ENCODE measurements around the gene TBCK. TPM values are rescaled to one million over a fixed set of nuclear protein-coding genes. Genes with fewer than 3 reads are reported as not detected.

Gene TBCK
- polyA plus RNA-seq, 1 of the 3 experiments (the other 2 are of a cell fraction), result 14.6 TPM

DNA sequence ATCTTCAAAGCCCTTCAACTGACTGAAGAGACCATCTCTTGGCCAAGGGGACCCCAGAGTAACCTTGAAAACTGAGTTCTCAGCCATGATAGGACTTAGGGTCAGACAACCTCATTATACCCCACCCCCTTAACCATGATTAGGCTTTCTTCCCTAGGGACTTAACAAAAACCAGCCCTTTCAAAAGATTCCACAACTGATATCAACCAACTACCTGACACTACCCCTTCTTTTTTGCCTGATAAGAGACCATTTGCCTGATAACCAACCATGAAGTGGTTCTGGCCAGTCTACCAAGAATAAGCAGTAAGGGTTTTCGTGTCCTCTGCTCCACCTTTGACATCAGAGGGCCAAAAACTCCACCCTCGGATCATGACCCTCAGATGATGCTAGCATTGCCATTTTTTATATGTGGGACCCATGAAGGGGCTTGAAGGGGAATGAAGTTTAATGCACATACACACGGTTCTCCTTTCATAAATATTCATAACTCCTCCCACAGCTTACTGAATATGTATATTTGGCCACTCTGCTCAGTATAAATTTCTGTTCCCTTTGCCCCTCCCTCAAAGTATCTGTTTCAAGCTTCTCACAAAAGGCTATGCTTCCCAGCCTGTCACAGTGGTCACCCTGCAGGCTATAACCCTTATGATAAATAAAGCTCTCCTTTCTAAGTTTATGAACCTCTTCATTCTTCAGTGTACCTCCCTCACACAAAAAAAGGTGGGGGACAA lies 12.3 kb downstream of the TBCK start (continued):
- TF ChIP-seq, protein P1, sequence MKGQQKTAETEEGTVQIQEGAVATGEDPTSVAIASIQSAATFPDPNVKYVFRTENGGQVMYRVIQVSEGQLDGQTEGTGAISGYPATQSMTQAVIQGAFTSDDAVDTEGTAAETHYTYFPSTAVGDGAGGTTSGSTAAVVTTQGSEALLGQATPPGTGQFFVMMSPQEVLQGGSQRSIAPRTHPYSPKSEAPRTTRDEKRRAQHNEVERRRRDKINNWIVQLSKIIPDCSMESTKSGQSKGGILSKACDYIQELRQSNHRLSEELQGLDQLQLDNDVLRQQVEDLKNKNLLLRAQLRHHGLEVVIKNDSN (IDR thresholded peaks at IDR 0.05; ENCODE audit: borderline replicate concordance, low read depth), result no peak
- TF ChIP-seq RXRA (IDR thresholded peaks at IDR 0.05; ENCODE audit: borderline replicate concordance, low read depth), result no peak
- TF ChIP-seq RFX5 (IDR thresholded peaks at IDR 0.05; ENCODE audit: low read length), result no peak
- TF ChIP-seq, protein P2, sequence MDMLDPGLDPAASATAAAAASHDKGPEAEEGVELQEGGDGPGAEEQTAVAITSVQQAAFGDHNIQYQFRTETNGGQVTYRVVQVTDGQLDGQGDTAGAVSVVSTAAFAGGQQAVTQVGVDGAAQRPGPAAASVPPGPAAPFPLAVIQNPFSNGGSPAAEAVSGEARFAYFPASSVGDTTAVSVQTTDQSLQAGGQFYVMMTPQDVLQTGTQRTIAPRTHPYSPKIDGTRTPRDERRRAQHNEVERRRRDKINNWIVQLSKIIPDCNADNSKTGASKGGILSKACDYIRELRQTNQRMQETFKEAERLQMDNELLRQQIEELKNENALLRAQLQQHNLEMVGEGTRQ (IDR thresholded peaks at IDR 0.05; ENCODE audit: borderline replicate concordance, low read depth, low read length), result no peak
- no peak for TF ChIP-seq YY1 (IDR thresholded peaks at IDR 0.05; ENCODE audit: low read depth)
- no peak for TF ChIP-seq CHD2 (IDR thresholded peaks at IDR 0.05; ENCODE audit: low read length, partially characterized antibody)

DNA sequence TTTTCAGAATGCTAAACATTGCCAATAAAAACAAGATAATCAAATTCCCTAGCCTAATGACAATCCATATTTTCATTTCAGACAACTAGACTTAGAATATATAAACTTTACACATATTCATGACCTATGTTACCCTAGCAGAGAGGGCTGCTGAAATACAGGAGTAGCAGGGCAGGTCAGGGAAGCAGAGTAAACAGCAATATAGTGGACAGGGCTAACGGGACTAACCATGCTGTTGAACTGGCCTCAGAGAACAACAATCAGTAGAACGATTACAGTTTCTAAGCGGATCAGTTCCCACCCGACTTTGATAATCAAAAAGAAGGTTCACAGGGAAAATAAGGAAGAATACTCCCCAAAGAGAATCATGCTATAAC lies 14.0 kb downstream of the TBCK start:
- Histone ChIP-seq H3K4me3 (ENCODE audit: low read depth in 2 of 2, low read length in 1 of 2) (no peak overlapping the region), H3K36me3 (replicated peaks in 1 of 2; ENCODE audit: control insufficient read depth in 1 of 2, insufficient read depth in 2 of 2, low read length in 1 of 2) (peaks cover 22 to 25% of the 10 kb centered on the region in 2 experiments), H3K27me3 (ENCODE audit: insufficient read depth) (no peaks in the 10 kb centered on the region), H3K4me1 (ENCODE audit: control insufficient read depth in 1 of 2, insufficient read depth in 2 of 2, low read depth in 1 of 2, low read length in 1 of 2) (peaks cover 0 to 8% of the 10 kb centered on the region in 2 experiments; a peak in 3 of 4 replicates), H3K9ac (no peak overlapping the region), H3K27ac (ENCODE audit: low read depth in 2 of 2, low read length in 1 of 2) (no peak overlapping the region), H3F3A (replicated peaks; ENCODE audit: insufficient read depth) (peaks cover 5% of the 10 kb centered on the region), H2AFZ (ENCODE audit: low read depth) (no peak overlapping the region), H3K4me2 (no peak overlapping the region), H3K9me2 (no peaks in the 10 kb centered on the region), H3K9me3 (no peaks in the 10 kb centered on the region), H4K20me1 (ENCODE audit: insufficient read depth) (no peaks in the 10 kb centered on the region), H3K79me2 (ENCODE audit: insufficient read depth) (peaks cover 12% of the 10 kb centered on the region; the same call in 1 of the 2 replicates)
- ChIA-PET POLR2A (no interaction called here), CTCF (interaction anchor here (0.9 kb wide), 1 partner anchor 46 kb away, joined by 3 read pairs; no protein-coding TSS in a partner anchor)
- WGBS (ENCODE audit: low lambda C conversion rate), result 95% methylated on average over 4 of the region's 4 CpGs
- no peak for DNase-seq
- TF ChIP-seq POLR2AphosphoS5 (IDR thresholded peaks at IDR 0.05; ENCODE audit: low read depth, low read length), result no peak
- no peak for TF ChIP-seq ELF1 (IDR thresholded peaks at IDR 0.05)
- TF ChIP-seq GABPA (IDR thresholded peaks at IDR 0.05; ENCODE audit: low read depth), result no peak
- TF ChIP-seq JUND (IDR thresholded peaks at IDR 0.05), result no peak
- TF ChIP-seq TCF12 (IDR thresholded peaks at IDR 0.05), result no peak
- TF ChIP-seq MEF2A (IDR thresholded peaks at IDR 0.05; ENCODE audit: borderline replicate concordance, low read depth), result no peak
- TF ChIP-seq YY1 (IDR thresholded peaks at IDR 0.05; ENCODE audit: low read depth), result no peak
- no peak for TF ChIP-seq NRF1 (IDR thresholded peaks at IDR 0.05; ENCODE audit: low read depth, low read length)
- no peak for TF ChIP-seq SIN3A (IDR thresholded peaks at IDR 0.05; ENCODE audit: borderline replicate concordance, low read depth, low read length)
- TF ChIP-seq, protein P3, sequence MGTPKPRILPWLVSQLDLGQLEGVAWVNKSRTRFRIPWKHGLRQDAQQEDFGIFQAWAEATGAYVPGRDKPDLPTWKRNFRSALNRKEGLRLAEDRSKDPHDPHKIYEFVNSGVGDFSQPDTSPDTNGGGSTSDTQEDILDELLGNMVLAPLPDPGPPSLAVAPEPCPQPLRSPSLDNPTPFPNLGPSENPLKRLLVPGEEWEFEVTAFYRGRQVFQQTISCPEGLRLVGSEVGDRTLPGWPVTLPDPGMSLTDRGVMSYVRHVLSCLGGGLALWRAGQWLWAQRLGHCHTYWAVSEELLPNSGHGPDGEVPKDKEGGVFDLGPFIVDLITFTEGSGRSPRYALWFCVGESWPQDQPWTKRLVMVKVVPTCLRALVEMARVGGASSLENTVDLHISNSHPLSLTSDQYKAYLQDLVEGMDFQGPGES (IDR thresholded peaks at IDR 0.05; ENCODE audit: low read depth, low read length), result no peak
- TF ChIP-seq TAF1 (IDR thresholded peaks at IDR 0.05; ENCODE audit: borderline replicate concordance, low read depth, low read length), result no peak
- no peak for TF ChIP-seq RFX5 (IDR thresholded peaks at IDR 0.05; ENCODE audit: low read length)
- TF ChIP-seq FOSL2 (IDR thresholded peaks at IDR 0.05; ENCODE audit: borderline replicate concordance, low read depth), result no peak
- TF ChIP-seq RAD21 (IDR thresholded peaks at IDR 0.05; ENCODE audit: low read length), result no peak
- TF ChIP-seq EZH2phosphoT487 (IDR thresholded peaks at IDR 0.05; ENCODE audit: borderline replicate concordance, low read depth), result no peak
- TF ChIP-seq RCOR1 (IDR thresholded peaks at IDR 0.05; ENCODE audit: low read length), result no peak

Measured in SK-N-SH (cell line).